Measurements from ENCODE around the gene TCF4.
A peak's percentile ranks its signal among the peaks of the same experiment; 100 is the strongest.

The TCF4 gene

GRCh38 chr18:55269622-55270021 lies 318.4 kb downstream of the TCF4 start:
- H3K4me3 ChIP-seq (ENCODE audit: low read length, poor library complexity, severe bottlenecking), result no peak overlapping the region
- H3K9me3 ChIP-seq (ENCODE audit: insufficient read depth, low read depth, low read length), result no peaks in the 10 kb centered on the region
- H3K27me3 ChIP-seq (ENCODE audit: insufficient read depth, low read length, poor library complexity, severe bottlenecking), result no peaks in the 10 kb centered on the region
- peaks cover 19% of the 10 kb centered on the region for H3K4me1 ChIP-seq (ENCODE audit: insufficient read depth, low read length, poor library complexity, severe bottlenecking)
- no peak overlapping the region for H3K4me2 ChIP-seq (ENCODE audit: low read depth, low read length, poor library complexity, severe bottlenecking)
- TF ChIP-seq CTCF (conservative IDR thresholded peaks at IDR 0.05; ENCODE audit: low read length) (no peak), EZH2phosphoT487 (IDR thresholded peaks at IDR 0.05; ENCODE audit: borderline replicate concordance) (no peak)
- no peak overlapping the region for H3K9ac ChIP-seq (ENCODE audit: low read depth, low read length, poor library complexity, severe bottlenecking)
- H3K9me2 ChIP-seq (replicated peaks; ENCODE audit: low read depth, low read length), result no peaks in the 10 kb centered on the region
- no peak overlapping the region for H2AFZ ChIP-seq (ENCODE audit: low read length)
- no peaks in the 10 kb centered on the region for H3F3A ChIP-seq (ENCODE audit: low read depth)
- H3K79me2 ChIP-seq (ENCODE audit: insufficient read depth, low read length), result no peaks in the 10 kb centered on the region
- H3K36me3 ChIP-seq (ENCODE audit: insufficient read depth, low read length), result peaks cover 32% of the 10 kb centered on the region; the same call in 1 of the 2 replicates
- no peaks in the 10 kb centered on the region for H4K20me1 ChIP-seq (ENCODE audit: insufficient read depth, low read length, poor library complexity, severe bottlenecking)

GRCh38 chr18:55268628-55269275 lies 319.2 kb downstream of the TCF4 start:
- Histone ChIP-seq H3K27me3 (ENCODE audit: insufficient read depth, low read length, poor library complexity, severe bottlenecking) (no peaks in the 10 kb centered on the region), H3K4me2 (ENCODE audit: low read depth, low read length, poor library complexity, severe bottlenecking) (peak overlapping the region; percentile 46), H2AFZ (ENCODE audit: low read length) (no peak overlapping the region), H3K4me3 (ENCODE audit: low read length, poor library complexity, severe bottlenecking) (no peak overlapping the region), H3K36me3 (ENCODE audit: insufficient read depth, low read length) (peaks cover 24% of the 10 kb centered on the region; the same call in 1 of the 2 replicates), H3F3A (ENCODE audit: low read depth) (no peaks in the 10 kb centered on the region), H3K79me2 (ENCODE audit: insufficient read depth, low read length) (no peaks in the 10 kb centered on the region), H3K9me2 (replicated peaks; ENCODE audit: low read depth, low read length) (no peaks in the 10 kb centered on the region), H3K9me3 (ENCODE audit: insufficient read depth, low read depth, low read length) (no peaks in the 10 kb centered on the region), H3K4me1 (ENCODE audit: insufficient read depth, low read length, poor library complexity, severe bottlenecking) (peaks cover 19% of the 10 kb centered on the region), H4K20me1 (ENCODE audit: insufficient read depth, low read length, poor library complexity, severe bottlenecking) (no peaks in the 10 kb centered on the region), H3K9ac (ENCODE audit: low read depth, low read length, poor library complexity, severe bottlenecking) (no peak overlapping the region)
- no peak for TF ChIP-seq CTCF (conservative IDR thresholded peaks at IDR 0.05; ENCODE audit: low read length)
- no peak for TF ChIP-seq EZH2phosphoT487 (IDR thresholded peaks at IDR 0.05; ENCODE audit: borderline replicate concordance)

- no peaks in the 10 kb centered on the region for H3F3A ChIP-seq (ENCODE audit: low read depth)
- TF ChIP-seq EZH2phosphoT487 (IDR thresholded peaks at IDR 0.05; ENCODE audit: borderline replicate concordance), result no peak
- TF ChIP-seq CTCF (conservative IDR thresholded peaks at IDR 0.05; ENCODE audit: low read length), result no peak
- H3K9ac ChIP-seq (ENCODE audit: low read depth, low read length, poor library complexity, severe bottlenecking), result no peak overlapping the region
Measured at GRCh38 chr18:55268151-55268601, 319.8 kb downstream of the TCF4 start.

More at GRCh38 chr18:55268151-55268601, 319.8 kb downstream of the TCF4 start:
- H2AFZ ChIP-seq (ENCODE audit: low read length), result no peak overlapping the region
- H3K4me3 ChIP-seq (ENCODE audit: low read length, poor library complexity, severe bottlenecking), result peak overlapping the region; percentile 12
- no peaks in the 10 kb centered on the region for H3K9me3 ChIP-seq (ENCODE audit: insufficient read depth, low read depth, low read length)
- H3K9me2 ChIP-seq (replicated peaks; ENCODE audit: low read depth, low read length), result no peaks in the 10 kb centered on the region
- H3K27me3 ChIP-seq (ENCODE audit: insufficient read depth, low read length, poor library complexity, severe bottlenecking), result no peaks in the 10 kb centered on the region
- peak overlapping the region; percentile 46 for H3K4me2 ChIP-seq (ENCODE audit: low read depth, low read length, poor library complexity, severe bottlenecking)
- peaks cover 22% of the 10 kb centered on the region; the same call in 1 of the 2 replicates for H3K36me3 ChIP-seq (ENCODE audit: insufficient read depth, low read length)
- no peaks in the 10 kb centered on the region for H4K20me1 ChIP-seq (ENCODE audit: insufficient read depth, low read length, poor library complexity, severe bottlenecking)
- H3K79me2 ChIP-seq (ENCODE audit: insufficient read depth, low read length), result no peaks in the 10 kb centered on the region
- peaks cover 19% of the 10 kb centered on the region for H3K4me1 ChIP-seq (ENCODE audit: insufficient read depth, low read length, poor library complexity, severe bottlenecking)

Data from Loucy (cell line).